ENCODE measurements around the gene NDUFB8. TPM values are rescaled to one million over a fixed set of nuclear protein-coding genes. Genes with fewer than 3 reads are reported as not detected.

NDUFB8 gene
- total and polyA plus RNA-seq, 10 of the 15 experiments (the other 5 are each of a cell fraction or from before 2014, with no cell fraction given), result 180 to 572 (median 382) TPM

DNA sequence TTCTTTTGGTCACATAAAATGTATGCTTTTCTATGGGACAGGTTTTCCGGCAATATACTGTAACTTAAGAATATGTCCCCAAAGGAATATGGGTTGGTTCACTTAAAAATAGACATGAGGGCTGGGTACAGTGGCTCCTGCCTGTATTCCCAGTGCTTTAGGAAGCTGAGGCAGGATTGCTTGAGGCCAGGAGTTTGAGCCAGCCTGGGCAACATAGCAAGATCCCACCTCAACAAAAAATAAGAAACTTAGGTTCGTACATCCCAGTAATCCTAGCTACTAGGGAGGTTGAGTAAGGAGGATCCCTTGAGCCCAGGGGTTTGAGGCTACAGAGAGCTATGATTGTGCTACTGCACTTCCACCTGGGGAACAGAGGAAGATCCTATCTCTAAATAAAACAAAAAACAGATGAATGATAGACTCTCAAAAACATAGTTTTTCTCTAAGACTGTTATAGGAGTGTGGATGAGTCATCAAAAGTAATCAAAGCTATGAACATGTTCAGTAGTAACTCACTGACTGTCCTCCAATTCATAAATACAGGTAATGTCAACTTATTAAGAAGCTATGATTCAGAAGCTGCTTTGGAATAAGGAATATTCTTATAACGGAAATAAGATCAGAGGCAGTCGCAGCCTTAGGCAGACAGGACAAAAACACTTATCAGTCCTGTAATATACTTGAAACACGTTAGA is 7.4 kb downstream of the NDUFB8 start:
- BruUV-seq (replicated peaks), result no TSS peak
- intact Hi-C loops (cut with micrococcal nuclease; ENCODE audit: unreplicated experiment) (no loop called here), in situ Hi-C loops (cut with MboI) (no loop called here)
- Histone ChIP-seq H3K9ac (ENCODE audit: control insufficient read depth, insufficient read depth, low read length) (no peak overlapping the region), H2AFZ (ENCODE audit: control insufficient read depth, low read depth, low read length) (no peak overlapping the region), H3K4me3 (no peak overlapping the region), H3K27ac (ENCODE audit: control insufficient read depth, insufficient read depth) (no peak overlapping the region), H3K36me3 (ENCODE audit: control insufficient read depth in 2 of 2, insufficient read depth in 2 of 2, low read length in 1 of 2) (peaks cover 9 to 28% of the 10 kb centered on the region in 2 experiments), H3K4me2 (ENCODE audit: control insufficient read depth, insufficient read depth) (no peak overlapping the region), H3K4me1 (ENCODE audit: control insufficient read depth, insufficient read depth, low read length) (no peaks in the 10 kb centered on the region), H3K9me3 (replicated peaks; ENCODE audit: control insufficient read depth, insufficient read depth, low read length) (no peaks in the 10 kb centered on the region), H4K20me1 (ENCODE audit: control insufficient read depth, insufficient read depth) (no peaks in the 10 kb centered on the region), H3K27me3 (replicated peaks in 1 of 2; ENCODE audit: control insufficient read depth in 2 of 2, insufficient read depth in 2 of 2, low read length in 1 of 2) (no peaks in the 10 kb centered on the region), H3K79me2 (ENCODE audit: control insufficient read depth, insufficient read depth, low read length) (peaks cover 10% of the 10 kb centered on the region)
- 81% methylated on average over 5 of the region's 5 CpGs for WGBS (ENCODE audit: insufficient coverage, insufficient replicate concordance, low lambda C conversion rate, missing lambda C conversion rate)
- ChIA-PET POLR2A (interaction anchor here (0.6 to 0.9 kb wide), 3 partner anchors 15 to 28 kb away, joined by 3 to 4 read pairs (median 3); no protein-coding TSS in a partner anchor), CTCF (interaction anchor here (1.0 to 3.8 kb wide), 8 partner anchors 10 to 352 kb away, joined by 3 to 16 read pairs (median 6); partner anchors contain the start of gene HIF1AN), SMC1A (ENCODE audit: uncharacterized antibody, unreplicated experiment) (interaction anchor here (0.7 to 1.7 kb wide), 3 partner anchors 11 to 22 kb away, joined by 3 to 5 read pairs (median 4); no protein-coding TSS in a partner anchor), RAD21 (ENCODE audit: unreplicated experiment) (interaction anchor here (1.0 kb wide), 1 partner anchor 10 kb away, joined by 3 read pairs; no protein-coding TSS in a partner anchor)
- peak; percentile 7 for FAIRE-seq
- ATAC-seq, result no peak
- TF ChIP-seq KLF5 (IDR thresholded peaks at IDR 0.05; ENCODE audit: partially characterized antibody), result no peak
- TF ChIP-seq NBN (IDR thresholded peaks at IDR 0.05), result no peak
- TF ChIP-seq CREB1 (IDR thresholded peaks at IDR 0.05; ENCODE audit: low read depth), result no peak
- no peak for TF ChIP-seq STAT3 (IDR thresholded peaks at IDR 0.05; ENCODE audit: low read depth, low read length)
- no peak for TF ChIP-seq CHD4 (IDR thresholded peaks at IDR 0.05)
- TF ChIP-seq, protein P1, sequence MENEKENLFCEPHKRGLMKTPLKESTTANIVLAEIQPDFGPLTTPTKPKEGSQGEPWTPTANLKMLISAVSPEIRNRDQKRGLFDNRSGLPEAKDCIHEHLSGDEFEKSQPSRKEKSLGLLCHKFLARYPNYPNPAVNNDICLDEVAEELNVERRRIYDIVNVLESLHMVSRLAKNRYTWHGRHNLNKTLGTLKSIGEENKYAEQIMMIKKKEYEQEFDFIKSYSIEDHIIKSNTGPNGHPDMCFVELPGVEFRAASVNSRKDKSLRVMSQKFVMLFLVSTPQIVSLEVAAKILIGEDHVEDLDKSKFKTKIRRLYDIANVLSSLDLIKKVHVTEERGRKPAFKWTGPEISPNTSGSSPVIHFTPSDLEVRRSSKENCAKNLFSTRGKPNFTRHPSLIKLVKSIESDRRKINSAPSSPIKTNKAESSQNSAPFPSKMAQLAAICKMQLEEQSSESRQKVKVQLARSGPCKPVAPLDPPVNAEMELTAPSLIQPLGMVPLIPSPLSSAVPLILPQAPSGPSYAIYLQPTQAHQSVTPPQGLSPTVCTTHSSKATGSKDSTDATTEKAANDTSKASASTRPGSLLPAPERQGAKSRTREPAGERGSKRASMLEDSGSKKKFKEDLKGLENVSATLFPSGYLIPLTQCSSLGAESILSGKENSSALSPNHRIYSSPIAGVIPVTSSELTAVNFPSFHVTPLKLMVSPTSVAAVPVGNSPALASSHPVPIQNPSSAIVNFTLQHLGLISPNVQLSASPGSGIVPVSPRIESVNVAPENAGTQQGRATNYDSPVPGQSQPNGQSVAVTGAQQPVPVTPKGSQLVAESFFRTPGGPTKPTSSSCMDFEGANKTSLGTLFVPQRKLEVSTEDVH (IDR thresholded peaks at IDR 0.05; ENCODE audit: low read depth, partially characterized antibody), result no peak
- no peak for TF ChIP-seq YBX1 (IDR thresholded peaks at IDR 0.05)
- TF ChIP-seq POLR2AphosphoS5 (IDR thresholded peaks at IDR 0.05; ENCODE audit: low read length), result no peak
- TF ChIP-seq HCFC1 (IDR thresholded peaks at IDR 0.05; ENCODE audit: low read length), result no peak
- no peak for TF ChIP-seq CBFB (IDR thresholded peaks at IDR 0.05; ENCODE audit: low read depth)
- TF ChIP-seq SMARCA5 (IDR thresholded peaks at IDR 0.05), result no peak
- TF ChIP-seq, protein P2, sequence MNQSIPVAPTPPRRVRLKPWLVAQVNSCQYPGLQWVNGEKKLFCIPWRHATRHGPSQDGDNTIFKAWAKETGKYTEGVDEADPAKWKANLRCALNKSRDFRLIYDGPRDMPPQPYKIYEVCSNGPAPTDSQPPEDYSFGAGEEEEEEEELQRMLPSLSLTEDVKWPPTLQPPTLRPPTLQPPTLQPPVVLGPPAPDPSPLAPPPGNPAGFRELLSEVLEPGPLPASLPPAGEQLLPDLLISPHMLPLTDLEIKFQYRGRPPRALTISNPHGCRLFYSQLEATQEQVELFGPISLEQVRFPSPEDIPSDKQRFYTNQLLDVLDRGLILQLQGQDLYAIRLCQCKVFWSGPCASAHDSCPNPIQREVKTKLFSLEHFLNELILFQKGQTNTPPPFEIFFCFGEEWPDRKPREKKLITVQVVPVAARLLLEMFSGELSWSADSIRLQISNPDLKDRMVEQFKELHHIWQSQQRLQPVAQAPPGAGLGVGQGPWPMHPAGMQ (IDR thresholded peaks at IDR 0.05; ENCODE audit: borderline replicate concordance), result no peak
- TF ChIP-seq CHD1 (IDR thresholded peaks at IDR 0.05; ENCODE audit: low read depth, low read length), result no peak
- TF ChIP-seq, protein P3, sequence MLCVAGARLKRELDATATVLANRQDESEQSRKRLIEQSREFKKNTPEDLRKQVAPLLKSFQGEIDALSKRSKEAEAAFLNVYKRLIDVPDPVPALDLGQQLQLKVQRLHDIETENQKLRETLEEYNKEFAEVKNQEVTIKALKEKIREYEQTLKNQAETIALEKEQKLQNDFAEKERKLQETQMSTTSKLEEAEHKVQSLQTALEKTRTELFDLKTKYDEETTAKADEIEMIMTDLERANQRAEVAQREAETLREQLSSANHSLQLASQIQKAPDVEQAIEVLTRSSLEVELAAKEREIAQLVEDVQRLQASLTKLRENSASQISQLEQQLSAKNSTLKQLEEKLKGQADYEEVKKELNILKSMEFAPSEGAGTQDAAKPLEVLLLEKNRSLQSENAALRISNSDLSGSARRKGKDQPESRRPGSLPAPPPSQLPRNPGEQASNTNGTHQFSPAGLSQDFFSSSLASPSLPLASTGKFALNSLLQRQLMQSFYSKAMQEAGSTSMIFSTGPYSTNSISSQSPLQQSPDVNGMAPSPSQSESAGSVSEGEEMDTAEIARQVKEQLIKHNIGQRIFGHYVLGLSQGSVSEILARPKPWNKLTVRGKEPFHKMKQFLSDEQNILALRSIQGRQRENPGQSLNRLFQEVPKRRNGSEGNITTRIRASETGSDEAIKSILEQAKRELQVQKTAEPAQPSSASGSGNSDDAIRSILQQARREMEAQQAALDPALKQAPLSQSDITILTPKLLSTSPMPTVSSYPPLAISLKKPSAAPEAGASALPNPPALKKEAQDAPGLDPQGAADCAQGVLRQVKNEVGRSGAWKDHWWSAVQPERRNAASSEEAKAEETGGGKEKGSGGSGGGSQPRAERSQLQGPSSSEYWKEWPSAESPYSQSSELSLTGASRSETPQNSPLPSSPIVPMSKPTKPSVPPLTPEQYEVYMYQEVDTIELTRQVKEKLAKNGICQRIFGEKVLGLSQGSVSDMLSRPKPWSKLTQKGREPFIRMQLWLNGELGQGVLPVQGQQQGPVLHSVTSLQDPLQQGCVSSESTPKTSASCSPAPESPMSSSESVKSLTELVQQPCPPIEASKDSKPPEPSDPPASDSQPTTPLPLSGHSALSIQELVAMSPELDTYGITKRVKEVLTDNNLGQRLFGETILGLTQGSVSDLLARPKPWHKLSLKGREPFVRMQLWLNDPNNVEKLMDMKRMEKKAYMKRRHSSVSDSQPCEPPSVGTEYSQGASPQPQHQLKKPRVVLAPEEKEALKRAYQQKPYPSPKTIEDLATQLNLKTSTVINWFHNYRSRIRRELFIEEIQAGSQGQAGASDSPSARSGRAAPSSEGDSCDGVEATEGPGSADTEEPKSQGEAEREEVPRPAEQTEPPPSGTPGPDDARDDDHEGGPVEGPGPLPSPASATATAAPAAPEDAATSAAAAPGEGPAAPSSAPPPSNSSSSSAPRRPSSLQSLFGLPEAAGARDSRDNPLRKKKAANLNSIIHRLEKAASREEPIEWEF (IDR thresholded peaks at IDR 0.05; ENCODE audit: insufficient replicate concordance, low read depth, low read length), result no peak
- TF ChIP-seq ATF7 (IDR thresholded peaks at IDR 0.05; ENCODE audit: low read depth), result no peak
- TF ChIP-seq DPF2 (IDR thresholded peaks at IDR 0.05), result no peak
- DNase-seq (ENCODE audit: low read depth, low spot score), result no peak

Measured in GM12878 (cell line).